NK-92 (cell line): ENCODE data around the gene TMBIM1.
"Not testable (repeated sequence)": the region's sequence is repeated elsewhere in the genome, so short reads cannot be mapped to it uniquely, and the experiment has no call there.

Experiments used
- DNase-seq: peaks from one replicate; lab custom pipeline; 2025; ENCODE audit not compliant: unreplicated experiment; lab: John Stamatoyannopoulos, UW

TMBIM1 gene

DNA sequence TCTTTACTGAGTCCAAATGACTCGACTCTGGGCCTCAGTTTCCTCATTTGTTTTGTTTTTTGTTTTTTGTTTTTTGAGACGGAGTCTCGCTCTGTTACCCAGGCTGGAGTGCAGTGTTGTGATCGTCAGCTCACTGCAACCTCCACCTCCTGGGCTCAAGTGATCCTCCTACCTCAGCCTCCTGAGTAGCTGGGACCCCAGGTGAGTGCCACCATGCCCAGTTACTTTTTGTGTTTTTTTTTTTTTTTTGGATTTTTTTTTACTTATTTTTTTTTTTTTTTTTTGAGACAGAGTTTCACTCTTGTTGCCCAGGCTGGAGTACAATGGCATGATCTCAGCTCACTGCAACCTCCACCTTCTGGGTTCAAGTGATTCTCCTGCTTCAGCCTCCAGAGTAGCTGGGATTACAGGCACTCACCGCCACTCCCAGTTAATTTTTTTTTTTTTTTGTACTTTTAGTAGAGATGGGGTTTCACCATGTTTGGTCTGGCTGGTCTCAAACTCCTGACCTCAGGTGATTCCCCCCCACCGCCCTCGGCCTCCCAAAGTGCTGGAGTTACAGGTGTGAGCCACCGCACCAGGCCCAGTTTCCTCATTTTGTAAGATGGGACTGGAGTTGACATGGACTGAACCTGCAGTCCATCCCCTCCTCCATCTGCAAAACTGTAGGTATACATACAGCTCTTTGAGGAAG is 18.9 kb downstream of the TMBIM1 start:
- not testable (repeated sequence) for DNase-seq

DNA sequence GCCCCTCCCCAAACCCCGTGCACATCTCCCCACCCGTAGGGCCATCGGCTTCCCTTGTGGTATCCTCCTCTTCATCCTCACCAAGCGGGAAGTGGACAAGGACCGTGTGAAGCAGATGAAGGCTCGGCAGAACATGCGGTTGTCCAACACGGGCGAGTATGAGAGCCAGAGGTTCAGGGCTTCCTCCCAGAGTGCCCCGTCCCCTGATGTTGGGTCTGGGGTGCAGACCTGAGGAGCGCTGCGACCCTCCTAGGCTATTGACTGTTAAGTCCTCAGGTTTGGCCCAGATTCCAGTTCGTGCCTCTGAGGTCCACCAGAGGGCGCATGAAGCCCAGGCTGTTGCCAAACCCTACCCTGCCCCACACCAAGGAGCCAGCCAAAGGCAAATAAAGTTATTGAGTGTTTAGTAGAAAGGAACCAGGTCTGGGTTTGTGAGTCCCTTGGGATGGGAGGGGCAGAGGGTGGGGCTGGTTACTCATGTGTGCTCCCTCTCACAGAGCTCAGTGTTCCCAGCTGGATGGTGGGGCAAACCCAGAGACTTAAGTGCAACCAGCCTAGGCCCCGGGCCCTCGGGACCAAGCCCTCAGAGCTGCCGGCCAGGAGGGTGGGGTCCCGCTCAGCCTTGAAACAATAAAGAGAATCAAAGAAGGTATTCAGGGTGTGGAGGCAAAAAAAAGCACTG is 19.6 kb downstream of the TMBIM1 start:
- peak; percentile 3 for DNase-seq

DNA sequence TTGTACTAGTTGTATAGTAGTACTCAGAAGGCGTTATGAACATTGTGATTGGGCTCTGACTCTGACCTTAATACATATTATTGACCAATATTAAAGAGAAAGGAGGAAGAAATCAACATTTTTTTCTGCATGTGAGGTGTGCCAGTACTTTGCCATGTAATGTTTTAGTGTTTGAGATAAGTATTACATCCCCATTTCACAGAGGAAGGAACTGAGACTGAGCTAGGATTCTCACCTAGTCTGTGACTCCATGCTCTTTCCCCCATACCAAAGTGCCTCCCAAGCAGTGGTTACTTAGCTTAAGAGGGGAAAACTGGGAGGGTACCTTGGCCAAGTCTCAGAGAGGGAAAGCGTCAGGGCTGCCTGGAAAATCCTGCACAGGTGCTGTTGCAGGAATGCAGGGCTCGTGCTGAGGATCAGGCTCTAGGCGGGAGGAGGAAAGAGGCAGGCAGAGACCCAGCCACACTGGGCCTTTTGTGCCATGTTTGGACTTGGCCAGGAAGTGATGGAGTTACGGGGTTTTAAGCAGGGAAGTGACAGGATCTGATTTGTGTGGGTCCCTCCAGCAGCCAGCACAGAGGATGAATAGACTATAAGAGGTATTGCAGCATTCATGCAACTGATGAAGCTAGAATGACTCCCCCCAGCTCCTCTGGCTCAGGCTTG is 20.3 kb downstream of the TMBIM1 start:
- no peak for DNase-seq

DNA sequence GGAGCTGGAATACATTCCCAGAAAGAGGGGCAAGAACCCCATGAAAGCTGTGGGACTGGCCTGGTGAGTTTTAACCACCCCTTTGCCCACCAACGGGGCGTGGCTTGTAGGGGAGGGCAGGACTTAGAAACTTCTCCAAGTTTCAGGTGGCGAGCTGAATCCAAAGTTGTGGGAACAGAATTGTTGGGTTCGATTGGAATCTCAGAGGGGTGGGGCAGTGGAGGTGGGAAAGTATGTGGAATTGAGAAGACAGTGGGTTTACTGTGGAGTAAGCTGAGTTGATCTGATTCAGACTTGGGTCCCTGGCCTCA is 20.9 kb downstream of the TMBIM1 start:
- DNase-seq, result no peak

DNA sequence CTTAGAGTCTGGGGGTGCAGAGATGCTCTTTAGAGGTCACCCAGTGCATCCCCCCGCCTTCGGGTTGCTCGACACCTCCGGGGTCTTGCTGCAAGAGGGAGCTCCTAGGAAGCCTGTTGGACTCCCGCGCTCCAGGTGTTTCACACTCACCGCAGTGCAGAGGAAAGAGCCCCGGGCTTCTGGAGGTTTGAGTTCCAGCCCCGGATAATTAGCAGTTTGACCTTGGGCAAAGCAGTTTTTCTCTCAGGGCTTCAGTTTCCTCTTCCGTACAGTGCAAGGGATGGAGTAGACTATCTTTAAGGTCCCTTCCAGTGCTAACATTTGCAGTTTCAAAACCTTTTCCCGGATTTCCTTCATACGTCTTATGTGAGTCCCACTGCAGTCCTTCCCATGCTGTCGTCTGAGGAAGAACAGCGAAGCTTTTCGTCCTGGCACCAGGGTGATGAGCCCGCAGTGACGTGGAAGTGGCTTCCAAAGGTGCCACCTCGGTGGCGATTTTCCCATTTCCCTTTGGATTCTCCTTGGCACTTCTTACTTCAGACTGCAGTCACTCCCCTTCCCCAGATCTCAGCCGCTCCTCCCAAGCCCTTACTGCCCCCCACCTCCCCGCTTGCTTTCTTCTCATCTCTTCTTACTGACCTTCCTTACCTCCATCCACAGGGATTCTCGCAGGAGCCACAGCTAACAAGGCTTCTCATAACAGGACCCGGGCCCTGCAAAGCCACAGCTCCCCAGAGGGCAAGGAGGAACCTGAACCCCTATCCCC is 21.4 kb downstream of the TMBIM1 start:
- DNase-seq, result no peak

DNA sequence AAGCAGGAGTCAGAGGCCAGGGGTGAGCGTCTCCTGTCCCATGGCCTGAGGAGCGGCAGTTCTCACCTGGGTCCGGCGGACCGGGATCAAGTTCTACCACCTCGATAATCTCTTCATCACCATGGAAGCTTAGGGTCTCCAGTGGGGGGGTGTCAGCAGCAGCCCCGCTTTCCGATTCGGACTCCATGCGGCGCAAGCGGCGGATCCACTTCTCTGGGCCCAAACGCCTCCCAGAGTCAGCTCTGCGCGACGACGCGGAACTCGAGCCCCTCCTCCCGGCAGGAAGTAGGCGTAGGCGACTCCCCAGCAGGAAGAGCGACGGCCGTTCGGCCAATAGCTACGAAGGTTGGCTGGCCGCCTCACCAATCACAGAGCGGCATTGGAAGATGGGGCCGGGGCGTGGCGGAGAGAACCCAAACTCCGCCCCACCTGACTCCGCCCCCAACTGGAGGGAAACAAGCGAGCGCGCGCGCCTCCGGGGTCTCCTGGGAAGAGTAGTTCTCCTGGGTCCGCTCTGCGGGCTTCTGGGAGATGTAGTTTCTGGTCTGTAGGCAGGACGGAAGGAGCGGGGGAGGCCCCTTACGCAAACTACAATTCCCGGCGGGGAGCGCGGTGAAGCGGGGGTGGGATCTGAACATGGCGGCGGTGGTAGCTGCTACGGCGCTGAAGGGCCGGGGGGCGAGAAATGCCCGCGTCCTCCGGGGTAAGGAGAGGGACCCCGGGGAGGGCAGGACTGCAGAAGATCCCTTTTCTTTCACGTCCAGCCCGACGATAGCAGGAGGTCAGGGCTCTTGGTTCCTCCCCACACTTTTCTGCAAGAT is 22.2 kb downstream of the TMBIM1 start, which contains the start of the genes AAMP and PNKD:
AAMP (minus strand) TSS at position 238 of the 821 bp plus-strand sequence; CDS start at position 187, 51 bp downstream.
PNKD (plus strand) TSS at position 620 of the 821 bp plus-strand sequence; CDS start at position 637, 17 bp downstream.
- peak; percentile 97 for DNase-seq

DNA sequence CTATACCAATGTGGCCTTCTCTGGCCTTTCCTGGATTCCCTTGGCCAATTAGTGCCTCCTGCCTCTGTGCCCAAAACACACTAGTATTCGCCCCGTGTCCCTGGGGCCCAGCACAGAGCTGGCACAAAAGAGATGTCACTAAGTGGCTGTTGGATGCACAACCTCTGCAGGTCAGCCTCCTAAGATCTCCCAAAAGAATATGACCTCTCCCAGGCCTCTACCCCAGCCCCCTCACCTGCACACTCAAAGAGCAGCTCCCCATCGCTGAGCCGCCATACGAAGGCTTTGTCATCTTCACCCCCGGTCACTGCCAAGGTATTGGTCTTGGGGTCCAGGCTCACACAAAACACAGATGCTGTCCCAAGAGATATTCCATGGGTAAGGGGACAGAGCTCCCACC is 25.0 kb downstream of the TMBIM1 start:
- DNase-seq, result no peak

DNA sequence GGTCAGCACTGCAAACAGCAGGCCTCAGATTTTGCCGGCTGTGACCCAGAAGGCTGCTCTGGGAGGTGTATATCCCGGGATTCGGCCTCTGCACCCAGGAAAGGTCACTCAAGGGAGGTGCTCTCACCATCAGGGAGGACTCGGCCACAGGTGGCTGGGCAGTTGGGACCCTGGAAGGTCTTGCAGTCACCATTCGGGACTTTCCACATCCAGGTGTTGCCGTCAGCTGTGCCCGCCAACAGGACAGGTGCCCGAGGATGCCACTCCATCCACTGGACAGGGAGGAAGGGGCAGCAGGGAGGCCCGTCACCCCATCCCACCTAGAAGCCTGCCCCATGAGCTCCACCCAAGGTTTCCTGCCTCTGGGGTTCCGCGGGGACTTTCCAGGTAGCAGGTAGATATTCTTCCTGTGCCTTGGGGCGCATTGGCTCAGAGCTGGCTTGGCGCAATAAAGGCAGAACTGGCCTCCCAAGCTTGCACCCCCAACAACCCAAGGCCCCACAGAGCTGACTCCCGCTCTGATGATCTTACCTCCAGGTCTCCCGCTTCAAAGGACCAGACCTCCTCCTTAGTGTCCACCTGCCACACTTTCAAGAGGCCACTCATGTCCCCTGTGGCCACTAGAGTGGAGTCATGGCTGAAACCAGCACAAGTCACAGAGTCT is 25.9 kb downstream of the TMBIM1 start:
- no peak for DNase-seq

DNA sequence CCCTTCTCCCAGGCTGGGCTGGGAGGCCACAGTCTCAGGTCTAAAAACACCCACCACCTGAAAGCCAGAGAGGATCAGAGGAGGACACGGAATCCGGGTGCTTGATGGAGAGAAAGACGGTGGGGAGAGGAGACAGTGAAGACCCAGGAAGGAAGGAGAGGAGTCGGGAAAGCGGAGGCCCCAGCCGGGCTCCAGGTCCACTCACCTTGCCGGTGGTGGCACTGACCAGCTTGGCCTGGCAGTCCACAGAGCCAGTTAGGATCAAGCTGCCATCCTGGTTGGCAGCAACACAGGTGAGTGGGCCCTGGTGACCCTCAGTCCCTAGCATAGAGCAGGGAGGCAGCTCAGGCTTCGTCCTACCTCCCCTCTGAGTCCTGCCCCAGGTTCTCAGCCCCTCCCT is 26.7 kb downstream of the TMBIM1 start:
- no peak for DNase-seq

DNA sequence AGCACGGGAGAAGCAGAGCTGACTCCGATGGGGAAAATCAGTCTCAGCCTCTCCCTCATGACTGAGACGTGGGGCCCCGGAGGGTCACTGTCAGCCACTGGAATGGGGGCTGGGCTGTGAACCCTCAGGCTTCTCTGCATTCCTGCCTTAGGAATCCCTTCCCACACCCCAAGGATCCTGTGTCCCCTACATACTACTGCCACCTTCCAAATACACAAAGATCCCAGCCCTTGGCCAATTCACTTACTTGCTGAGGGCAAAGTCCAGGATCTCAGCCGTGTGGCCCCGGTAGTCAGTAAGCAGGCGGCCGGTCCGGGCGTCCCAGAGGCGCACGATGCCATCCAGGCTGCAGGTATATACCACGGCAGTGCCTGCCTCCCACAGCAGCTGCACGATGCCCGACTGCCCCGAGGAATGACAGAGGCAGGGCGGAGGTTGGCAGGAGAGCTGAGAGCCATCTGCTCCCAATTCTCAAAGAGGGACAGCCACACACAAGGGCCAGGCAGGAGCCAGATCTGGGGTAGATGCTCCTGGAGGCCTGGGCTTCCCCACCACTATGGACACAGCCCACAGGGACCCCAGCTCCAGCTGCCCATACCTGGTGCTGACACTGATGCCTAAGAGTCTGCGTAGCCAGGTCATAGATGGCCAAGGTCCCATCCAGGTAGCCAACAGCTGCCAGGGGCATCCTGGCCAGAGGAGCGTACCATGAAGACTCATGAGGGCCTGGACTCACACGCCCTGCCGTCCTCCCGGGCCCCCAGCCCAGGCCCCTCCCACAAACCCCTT is 27.3 kb downstream of the TMBIM1 start:
- DNase-seq, result no peak

DNA sequence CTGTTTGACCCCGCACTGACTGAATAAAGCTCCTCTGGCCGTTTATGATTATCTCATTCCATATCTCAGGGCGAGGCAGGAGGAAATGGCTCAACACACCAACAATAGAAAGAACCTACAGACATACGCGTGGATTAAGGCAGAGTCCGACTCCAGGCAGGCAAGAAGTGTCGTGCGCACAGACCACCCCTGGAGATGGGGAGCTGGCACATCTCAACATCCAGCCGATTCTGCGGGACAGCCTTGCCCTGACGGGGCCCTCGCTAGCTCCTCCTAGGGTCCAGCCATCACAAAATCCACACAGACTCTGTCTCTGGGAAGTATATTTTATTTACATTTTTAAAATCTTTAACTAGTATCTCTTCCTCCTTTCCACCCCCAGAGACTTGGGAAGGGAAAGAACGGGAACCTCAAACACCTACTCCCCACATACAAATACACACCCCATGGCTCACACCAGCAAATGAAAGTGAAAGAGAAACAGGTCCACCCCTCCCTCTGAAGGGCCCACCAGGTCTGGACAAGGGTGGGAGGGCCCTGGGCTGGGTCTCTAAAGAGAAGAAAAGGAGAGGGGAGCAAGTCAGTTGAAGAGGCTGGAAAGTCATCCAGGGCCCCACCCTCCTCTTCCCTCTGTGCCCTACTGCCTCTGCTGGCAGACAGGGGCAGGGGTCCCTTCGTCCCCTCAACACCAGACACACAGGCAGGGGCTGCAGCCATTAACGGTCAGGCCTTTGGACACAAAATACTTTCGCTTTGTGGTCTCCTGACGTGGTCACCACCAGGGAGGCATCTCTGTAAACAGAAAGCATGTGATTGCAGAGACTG is 28.3 kb downstream of the TMBIM1 start:
- DNase-seq, result no peak

DNA sequence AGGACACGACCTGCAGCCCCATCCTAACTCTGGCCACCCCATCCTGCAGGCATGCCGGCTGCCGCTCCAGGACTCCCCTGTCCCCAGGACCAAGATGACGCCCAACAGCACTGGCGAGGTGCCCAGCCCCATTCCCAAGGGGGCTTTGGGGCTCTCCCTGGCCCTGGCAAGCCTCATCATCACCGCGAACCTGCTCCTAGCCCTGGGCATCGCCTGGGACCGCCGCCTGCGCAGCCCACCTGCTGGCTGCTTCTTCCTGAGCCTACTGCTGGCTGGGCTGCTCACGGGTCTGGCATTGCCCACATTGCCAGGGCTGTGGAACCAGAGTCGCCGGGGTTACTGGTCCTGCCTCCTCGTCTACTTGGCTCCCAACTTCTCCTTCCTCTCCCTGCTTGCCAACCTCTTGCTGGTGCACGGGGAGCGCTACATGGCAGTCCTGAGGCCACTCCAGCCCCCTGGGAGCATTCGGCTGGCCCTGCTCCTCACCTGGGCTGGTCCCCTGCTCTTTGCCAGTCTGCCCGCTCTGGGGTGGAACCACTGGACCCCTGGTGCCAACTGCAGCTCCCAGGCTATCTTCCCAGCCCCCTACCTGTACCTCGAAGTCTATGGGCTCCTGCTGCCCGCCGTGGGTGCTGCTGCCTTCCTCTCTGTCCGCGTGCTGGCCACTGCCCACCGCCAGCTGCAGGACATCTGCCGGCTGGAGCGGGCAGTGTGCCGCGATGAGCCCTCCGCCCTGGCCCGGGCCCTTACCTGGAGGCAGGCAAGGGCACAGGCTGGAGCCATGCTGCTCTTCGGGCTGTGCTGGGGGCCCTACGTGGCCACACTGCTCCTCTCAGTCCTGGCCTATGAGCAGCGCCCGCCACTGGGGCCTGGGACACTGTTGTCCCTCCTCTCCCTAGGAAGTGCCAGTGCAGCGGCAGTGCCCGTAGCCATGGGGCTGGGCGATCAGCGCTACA is 29.4 kb downstream of the TMBIM1 start:
- no peak for DNase-seq

DNA sequence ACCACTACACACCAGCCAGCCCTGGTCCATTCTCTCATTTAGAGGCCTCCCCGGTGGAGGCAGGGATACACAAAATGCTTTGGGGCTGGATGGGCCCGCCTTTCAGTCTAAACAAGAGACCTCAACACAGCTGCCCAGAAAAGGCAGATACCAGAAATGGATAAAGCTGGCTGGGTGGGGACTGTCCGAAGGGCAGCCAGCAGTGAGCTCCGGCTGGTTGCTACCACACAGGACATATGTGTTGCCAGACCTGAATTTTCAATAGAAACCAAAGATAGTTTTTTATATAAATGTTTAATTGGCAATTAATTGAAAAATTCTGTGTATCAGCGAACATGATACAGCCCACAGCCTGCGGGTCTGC is 30.1 kb downstream of the TMBIM1 start:
- no peak for DNase-seq

DNA sequence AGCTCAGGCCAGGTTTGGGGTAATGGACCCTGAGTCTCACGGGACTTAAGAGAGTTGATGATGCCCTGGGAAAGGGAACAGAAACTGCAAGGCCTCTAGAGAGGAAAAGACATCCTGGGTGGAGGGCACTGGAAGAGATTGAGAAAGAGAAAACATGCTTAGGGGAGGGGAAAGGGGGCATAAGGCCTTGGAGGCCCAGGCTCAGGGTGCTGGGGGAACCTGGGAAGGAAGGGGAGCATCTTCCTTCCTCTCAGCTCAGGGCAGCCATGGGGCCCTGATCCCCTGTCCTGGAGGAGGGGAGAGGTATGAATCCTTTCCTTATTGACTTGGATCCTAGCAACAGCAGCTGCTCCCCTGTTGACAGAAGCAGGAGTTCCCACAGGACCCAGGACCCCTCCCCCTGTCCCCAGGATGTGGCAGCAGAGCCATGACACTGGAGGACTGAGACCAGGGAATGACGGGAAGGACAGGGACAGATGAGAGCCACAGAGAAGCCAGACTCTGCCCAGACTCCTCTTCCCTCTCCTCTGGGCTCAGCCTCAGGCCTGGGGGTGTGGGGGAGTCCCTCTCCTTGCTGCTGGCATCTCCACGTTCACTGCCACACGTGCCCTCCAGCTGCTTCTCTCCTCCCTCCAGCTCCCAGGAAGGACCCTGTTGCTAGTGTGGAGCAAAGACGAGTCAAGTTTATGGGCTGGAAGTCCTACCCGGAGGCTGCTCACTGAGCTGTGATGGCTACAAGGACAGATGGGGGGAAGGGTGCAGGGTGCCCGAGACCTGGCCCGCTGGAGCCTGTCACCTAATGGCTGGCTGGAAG is 30.7 kb downstream of the TMBIM1 start:
- no peak for DNase-seq

DNA sequence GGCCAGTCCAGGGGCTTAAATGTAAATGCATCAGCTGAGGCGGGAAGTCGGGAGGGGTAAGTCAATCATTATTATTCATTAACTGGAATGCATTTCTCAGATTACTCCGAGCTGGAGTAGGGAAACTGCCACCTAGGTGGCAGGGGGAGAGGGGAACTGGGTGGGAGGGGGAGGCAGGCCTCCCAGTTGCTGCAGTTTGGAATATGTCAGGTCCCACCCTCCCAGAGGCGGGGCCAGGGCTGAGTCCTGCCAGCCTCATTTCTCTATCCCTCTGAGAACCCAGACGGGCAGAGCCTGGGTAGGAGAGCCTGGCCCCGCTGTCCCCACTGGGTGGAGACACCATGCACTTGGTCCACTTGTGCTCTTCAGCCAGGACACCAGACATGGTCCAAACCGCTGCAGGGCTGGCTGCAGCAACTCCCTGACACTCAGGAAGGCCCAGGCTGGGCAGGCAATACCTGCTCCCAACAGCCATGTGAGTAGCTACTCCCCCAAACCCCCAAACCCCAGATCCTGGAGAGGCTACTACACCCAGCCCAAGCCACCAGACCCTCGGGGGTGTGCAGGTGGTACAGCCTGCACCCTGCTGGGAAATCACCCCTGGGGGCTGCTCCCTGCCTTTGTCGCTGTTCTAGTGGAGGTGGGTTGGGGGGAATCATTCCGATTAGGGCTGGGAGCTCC is 31.4 kb downstream of the TMBIM1 start, which contains the start of gene GPBAR1:
GPBAR1 (plus strand) TSS at position 274 of the 681 bp plus-strand sequence. CDS start 1,710 bp downstream, outside the sequence.
- DNase-seq, result no peak

DNA sequence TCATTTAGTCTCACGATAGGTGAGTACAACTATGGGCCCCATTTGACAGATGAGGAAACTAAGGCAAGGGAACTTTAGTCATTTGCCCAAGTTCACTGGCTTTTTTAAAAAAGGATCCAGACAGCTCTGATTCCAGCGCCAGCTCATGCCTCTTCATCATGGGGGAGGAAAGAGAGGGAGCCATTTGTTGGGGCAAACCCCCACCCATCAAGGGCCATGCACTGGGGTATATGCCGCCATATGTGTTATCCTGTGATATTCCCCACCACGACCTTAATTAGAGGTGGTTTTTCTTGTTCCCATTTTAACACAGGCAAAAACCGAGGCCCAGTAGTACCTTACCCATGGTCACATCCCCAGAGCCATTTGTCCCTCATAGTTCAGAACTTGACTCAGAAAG is 32.1 kb downstream of the TMBIM1 start:
- DNase-seq, result no peak
